Ectodermal cell (in vitro differentiated cells): ENCODE data around the gene BRAF.

Source experiments
- H3K27ac ChIP-seq: 2 replicates; pipeline ENCODE4 v1.7.0; 2013; ENCODE audit warnings: mild to moderate bottlenecking, low read depth, low read length; ENCODE audit not compliant: insufficient read depth, poor library complexity, severe bottlenecking
- H3K27me3 ChIP-seq: 2 replicates; pipeline ENCODE4 v1.7.0; 2013; ENCODE audit warnings: mild to moderate bottlenecking, low read length; ENCODE audit not compliant: insufficient read depth, control insufficient read depth, poor library complexity, severe bottlenecking
- H3K36me3 ChIP-seq: one replicate; pipeline ENCODE4 v1.7.0; 2013; ENCODE audit warnings: low read length; ENCODE audit not compliant: control insufficient read depth, insufficient read depth
- H3K4me1 ChIP-seq: one replicate; pipeline ENCODE4 v1.7.0; 2013; ENCODE audit warnings: low read length; ENCODE audit not compliant: control insufficient read depth, insufficient read depth
- H3K4me3 ChIP-seq: 2 replicates; pipeline ENCODE4 v1.7.0; 2013; ENCODE audit warnings: low read depth, low read length, control low read depth; ENCODE audit not compliant: insufficient read depth
- H3K9me3 ChIP-seq: 2 replicates; pipeline ENCODE4 v1.7.0; 2013; ENCODE audit warnings: mild to moderate bottlenecking, low read length, moderate library complexity; ENCODE audit not compliant: control insufficient read depth
- WGBS, 2 experiments: methylation state at CpG; one replicate each; pipeline ENCODE4 v1.1.7; 2013; ENCODE audit warnings: missing lambda C conversion rate in 2 of 2; 5-methylcytosine and 5-hydroxymethylcytosine counted together

Gene BRAF

GRCh38 chr7:140881507-140882228 lies 43.1 kb downstream of the BRAF start:
- Histone ChIP-seq H3K4me3 (no peak overlapping the region), H3K27ac (no peak overlapping the region), H3K27me3 (no peaks in the 10 kb centered on the region), H3K36me3 (no peaks in the 10 kb centered on the region), H3K4me1 (no peaks in the 10 kb centered on the region), H3K9me3 (peaks cover 2% of the 10 kb centered on the region)
- 92 to 97% methylated on average over 2 to 3 of the region's 3 CpGs for WGBS, 2 experiments

GRCh38 chr7:140877249-140877524 lies 47.5 kb downstream of the BRAF start:
- no peak overlapping the region for H3K4me3 ChIP-seq
- no peaks in the 10 kb centered on the region for H3K4me1 ChIP-seq
- H3K27ac ChIP-seq, result no peak overlapping the region
- no peaks in the 10 kb centered on the region for H3K27me3 ChIP-seq
- 90 to 100% methylated on average over 1 of the region's 1 CpG for WGBS, 2 experiments
- H3K9me3 ChIP-seq, result peaks cover 2% of the 10 kb centered on the region
- H3K36me3 ChIP-seq, result no peaks in the 10 kb centered on the region

GRCh38 chr7:140876519-140877248 lies 48.0 kb downstream of the BRAF start:
- Histone ChIP-seq H3K27me3 (no peaks in the 10 kb centered on the region), H3K27ac (no peak overlapping the region), H3K4me3 (no peak overlapping the region), H3K4me1 (no peaks in the 10 kb centered on the region), H3K9me3 (peaks cover 2% of the 10 kb centered on the region), H3K36me3 (no peaks in the 10 kb centered on the region)
- WGBS, 2 experiments, result 100% methylated on average over 1 of the region's 2 CpGs; no CpG with 5 or more reads in 1 of the 2 experiments

GRCh38 chr7:140873434-140873833 lies 51.3 kb downstream of the BRAF start:
- Histone ChIP-seq H3K27me3 (no peaks in the 10 kb centered on the region), H3K27ac (no peak overlapping the region), H3K4me3 (no peak overlapping the region), H3K36me3 (no peaks in the 10 kb centered on the region), H3K9me3 (peaks cover 2% of the 10 kb centered on the region), H3K4me1 (no peaks in the 10 kb centered on the region)
- WGBS, 2 experiments, result 91 to 92% methylated on average over 4 of the region's 4 CpGs

GRCh38 chr7:140870003-140870402 lies 54.7 kb downstream of the BRAF start:
- Histone ChIP-seq H3K9me3 (no peaks in the 10 kb centered on the region), H3K27ac (no peak overlapping the region), H3K4me1 (no peaks in the 10 kb centered on the region), H3K36me3 (no peaks in the 10 kb centered on the region), H3K4me3 (no peak overlapping the region), H3K27me3 (no peaks in the 10 kb centered on the region)
- 100% methylated on average over 1 of the region's 1 CpG; no CpG with 5 or more reads in 1 of the 2 experiments for WGBS, 2 experiments

- 95 to 96% methylated on average over 8 of the region's 8 CpGs for WGBS, 2 experiments
- Histone ChIP-seq H3K27ac (no peak overlapping the region), H3K27me3 (no peaks in the 10 kb centered on the region), H3K9me3 (no peaks in the 10 kb centered on the region), H3K36me3 (no peaks in the 10 kb centered on the region), H3K4me3 (no peak overlapping the region), H3K4me1 (no peaks in the 10 kb centered on the region)
Observed at GRCh38 chr7:140869430-140869829, 55.3 kb downstream of the BRAF start.

GRCh38 chr7:140867467-140868462 lies 57.0 kb downstream of the BRAF start:
- Histone ChIP-seq H3K9me3 (no peaks in the 10 kb centered on the region), H3K4me3 (no peak overlapping the region), H3K27me3 (no peaks in the 10 kb centered on the region), H3K36me3 (peaks cover 6% of the 10 kb centered on the region), H3K27ac (no peak overlapping the region), H3K4me1 (no peaks in the 10 kb centered on the region)
- 92 to 96% methylated on average over 4 to 5 of the region's 5 CpGs for WGBS, 2 experiments

- Histone ChIP-seq H3K4me1 (no peaks in the 10 kb centered on the region), H3K27ac (no peak overlapping the region), H3K4me3 (no peak overlapping the region), H3K27me3 (no peaks in the 10 kb centered on the region), H3K36me3 (peaks cover 6% of the 10 kb centered on the region), H3K9me3 (no peaks in the 10 kb centered on the region)
Observed at GRCh38 chr7:140866926-140867325, 57.8 kb downstream of the BRAF start.

- Histone ChIP-seq H3K4me3 (no peak overlapping the region), H3K27ac (no peak overlapping the region)
- 95% methylated on average over 3 of the region's 3 CpGs for WGBS, 2 experiments
Observed at GRCh38 chr7:140864732-140865131, 60.0 kb downstream of the BRAF start.

GRCh38 chr7:140863867-140864266 lies 60.9 kb downstream of the BRAF start:
- Histone ChIP-seq H3K27me3 (no peaks in the 10 kb centered on the region), H3K4me3 (no peak overlapping the region), H3K4me1 (no peaks in the 10 kb centered on the region), H3K36me3 (peaks cover 6% of the 10 kb centered on the region), H3K27ac (no peak overlapping the region), H3K9me3 (no peaks in the 10 kb centered on the region)
- WGBS, 2 experiments, result 94 to 100% methylated on average over 3 to 4 of the region's 4 CpGs

More at GRCh38 chr7:140864732-140865131, 60.0 kb downstream of the BRAF start:
- Histone ChIP-seq H3K4me1 (no peaks in the 10 kb centered on the region), H3K27me3 (no peaks in the 10 kb centered on the region), H3K36me3 (peaks cover 6% of the 10 kb centered on the region), H3K9me3 (no peaks in the 10 kb centered on the region)
